Small intestine (tissue), 7 donors: ENCODE measurements around the gene BTK. TPM values are rescaled to one million over a fixed set of nuclear protein-coding genes. Genes with fewer than 3 reads are reported as not detected.
"Not testable (repeated sequence)": the region's sequence is repeated elsewhere in the genome, so short reads cannot be mapped to it uniquely, and the experiment has no call there.

Source experiments
- DNase-seq, 2 donors: peaks; one replicate each; pipeline versions ENCODE4 v3.0.0 to v3.0.0-alpha.2; 2013
- FAIRE-seq: peaks from 2 replicates; lab custom pipeline; 2012; peaks lifted over from hg19 to GRCh38; lab: Jason Lieb, UNC
- H3K27ac ChIP-seq, 3 donors: one replicate each; pipeline ENCODE4 v1.5.1; 2013; ENCODE audit warnings: low read length in 2 of 3, mild to moderate bottlenecking in 2 of 3, control low read depth in 1 of 3, inconsistent platforms in 1 of 3, low read depth in 1 of 3, moderate library complexity in 1 of 3
- H3K27me3 ChIP-seq, 3 donors: one replicate each; pipeline ENCODE4 v1.6.1; 2013; ENCODE audit warnings: low read length in 3 of 3, inconsistent platforms in 1 of 3; ENCODE audit not compliant: control insufficient read depth in 3 of 3, insufficient read depth in 3 of 3
- H3K36me3 ChIP-seq, 3 donors: one replicate each; pipeline ENCODE4 v1.6.1; 2013; ENCODE audit warnings: low read length in 3 of 3, inconsistent platforms in 1 of 3, low read depth in 1 of 3, mild to moderate bottlenecking in 1 of 3, moderate library complexity in 1 of 3; ENCODE audit not compliant: control insufficient read depth in 3 of 3, insufficient read depth in 2 of 3
- H3K4me1 ChIP-seq, 3 donors: one replicate each; pipeline ENCODE4 v1.6.1; 2013; ENCODE audit warnings: low read length in 2 of 3, inconsistent platforms in 1 of 3, low read depth in 1 of 3, mild to moderate bottlenecking in 1 of 3, moderate library complexity in 1 of 3; ENCODE audit not compliant: control insufficient read depth in 3 of 3, insufficient read depth in 2 of 3
- H3K4me3 ChIP-seq, 3 donors: one replicate each; pipeline ENCODE4 v1.5.1; 2013; ENCODE audit warnings: low read length in 3 of 3, control low read depth in 1 of 3, inconsistent platforms in 1 of 3, low read depth in 1 of 3, mild to moderate bottlenecking in 1 of 3, moderate library complexity in 1 of 3
- H3K9me3 ChIP-seq, 2 donors: one replicate each; pipeline ENCODE4 v1.6.1; 2013; ENCODE audit warnings: low read depth in 1 of 2, low read length in 1 of 2; ENCODE audit not compliant: control insufficient read depth in 2 of 2, insufficient read depth in 1 of 2
- WGBS, 3 donors: extraction: QIAGEN DNeasy Blood & Tissue Kit; methylation state at CpG; one replicate each; pipeline ENCODE4 v1.1.7; 2013; 5-methylcytosine and 5-hydroxymethylcytosine counted together
- polyA plus RNA-seq, 4 donors: library from polyadenylated mRNA; stranded (reverse) in 3 of 4; unstranded in 1 of 4; fragments of 200-250 nt in 3 of 4; fragments of 120-200 nt in 1 of 4; gene quantifications; one replicate each; pipeline versions ENCODE4 v1.2.1 to v1.2.3, GENCODE V29; 2013
- donor health status: healthy with polysubstance abuse.
- donor health status: control.
- donor health status: control.
- donor health status: Bipolar disorder and iron deficiency.
- donor health status: healthy.

Gene BTK
- polyA plus RNA-seq, 4 donors, result 0.22 to 4.9 (median 3.3) TPM

- DNase-seq (peak; percentile 82 to 86), FAIRE-seq (no peak)
- Histone ChIP-seq H3K4me3 (peak within 1 kb of the TSS; percentile 47 to 77 (median 64)), H3K9me3 (no peaks in the 10 kb centered on the region), H3K36me3 (no peaks in the 10 kb centered on the region), H3K27me3 (no peaks in the 10 kb centered on the region), H3K27ac (peak within 1 kb of the TSS in 2 of 3 donors; percentile 87 to 89), H3K4me1 (no peaks in the 10 kb centered on the region)
- 0 to 34% (median 14%) methylated on average over 38 to 55 of the region's 55 CpGs for WGBS, 3 donors
Observed at GRCh38 chrX:101348452-101349192, 37.4 kb downstream of the BTK start, which contains the start of gene TIMM8A. TSS of gene TIMM8A (minus strand) at chrX:101348742. CDS start at chrX:101348664, 78 bp downstream.

GRCh38 chrX:101347859-101348451 is 38.0 kb downstream of the BTK start:
- WGBS, 3 donors, result 1 to 26% (median 5%) methylated on average over 12 to 14 of the region's 14 CpGs
- Histone ChIP-seq H3K4me3 (peak overlapping the region; percentile 47 to 77 (median 64)), H3K27me3 (no peaks in the 10 kb centered on the region), H3K4me1 (no peaks in the 10 kb centered on the region), H3K27ac (peak overlapping the region in 2 of 3 donors; percentile 27 to 87), H3K36me3 (no peaks in the 10 kb centered on the region), H3K9me3 (no peaks in the 10 kb centered on the region)
- DNase-seq (peak; percentile 9 to 47), FAIRE-seq (no peak)

- FAIRE-seq, result no peak
- no peaks in the 10 kb centered on the region for H3K9me3 ChIP-seq
- H3K4me3 ChIP-seq, result no peak overlapping the region
- no peaks in the 10 kb centered on the region for H3K27me3 ChIP-seq
- no peak overlapping the region for H3K27ac ChIP-seq
- 81 to 88% (median 84%) methylated on average over 4 of the region's 4 CpGs for WGBS, 3 donors
- no peaks in the 10 kb centered on the region for H3K4me1 ChIP-seq
- H3K36me3 ChIP-seq, result no peaks in the 10 kb centered on the region
- no peak for DNase-seq
Observed at GRCh38 chrX:101337776-101338271, 48.2 kb downstream of the BTK start.

- not testable (repeated sequence) for DNase-seq, H3K27ac ChIP-seq, FAIRE-seq, H3K4me1 ChIP-seq, H3K9me3 ChIP-seq, H3K4me3 ChIP-seq, H3K27me3 ChIP-seq, H3K36me3 ChIP-seq
- 73 to 88% (median 74%) methylated on average over 7 of the region's 7 CpGs for WGBS, 3 donors
Observed at GRCh38 chrX:101334310-101334709, 51.7 kb downstream of the BTK start.

- WGBS, 3 donors, result 17 to 61% (median 60%) methylated on average over 3 of the region's 3 CpGs
- H3K4me1 ChIP-seq, H3K27ac ChIP-seq, H3K9me3 ChIP-seq, H3K36me3 ChIP-seq, H3K27me3 ChIP-seq, FAIRE-seq, H3K4me3 ChIP-seq: not testable (repeated sequence)
- DNase-seq, result peak; percentile 40 to 44
Observed at GRCh38 chrX:101326600-101326999, 59.4 kb downstream of the BTK start.

- FAIRE-seq (no peak), DNase-seq (no peak)
- Histone ChIP-seq H3K27ac (no peak overlapping the region), H3K36me3 (no peaks in the 10 kb centered on the region), H3K9me3 (no peaks in the 10 kb centered on the region), H3K27me3 (no peaks in the 10 kb centered on the region), H3K4me1 (no peaks in the 10 kb centered on the region), H3K4me3 (no peak overlapping the region)
- WGBS, 3 donors, result 69 to 88% (median 76%) methylated on average over 1 of the region's 1 CpG
Observed at GRCh38 chrX:101303790-101304189, 82.2 kb downstream of the BTK start.

Other genes starting within 250 kb of the BTK start
- gene DRP2, start 166.4 kb downstream of the BTK start, polyA plus RNA-seq, result 1 to 10 TPM in 1 of 4 donors, under 1 TPM in 1, not detected in 2; 0.21 to 1.3 TPM
- gene TAF7L, start 94.9 kb downstream of the BTK start, polyA plus RNA-seq, result under 1 TPM in 2 of 4 donors, not detected in 2; 0.03 to 0.12 TPM
- gene TIMM8A, start 37.4 kb downstream of the BTK start, polyA plus RNA-seq, result 10 to 100 TPM in 2 of 4 donors, 1 to 10 TPM in 2; 3.8 to 23.5 (median 10.4) TPM
- 1,000 to 10,000 TPM; 1,312 to 3,526 (median 2,470) TPM for gene RPL36A, start 4.8 kb upstream of the BTK start, polyA plus RNA-seq
- gene GLA, start 21.7 kb upstream of the BTK start, polyA plus RNA-seq, result 100 to 1,000 TPM in 1 of 4 donors, 10 to 100 TPM in 3; 15.9 to 286 (median 33.6) TPM
- gene HNRNPH2, start 22.0 kb upstream of the BTK start, polyA plus RNA-seq, result 100 to 1,000 TPM in 1 of 4 donors, 10 to 100 TPM in 3; 60.2 to 124 (median 72.0) TPM
- 10 to 100 TPM in 1 of 4 donors, 1 to 10 TPM in 3; 1.4 to 16.2 (median 3.4) TPM for gene ARMCX4, start 99.3 kb upstream of the BTK start, polyA plus RNA-seq
- gene ARMCX1, start 164.4 kb upstream of the BTK start, polyA plus RNA-seq, result 10 to 100 TPM in 2 of 4 donors, 1 to 10 TPM in 2; 2.2 to 40.6 (median 8.0) TPM
- 10 to 100 TPM in 3 of 4 donors, 1 to 10 TPM in 1; 6.5 to 85.9 (median 18.3) TPM for gene ARMCX6, start 231.8 kb upstream of the BTK start, polyA plus RNA-seq
- gene ARMCX3, start 237.0 kb upstream of the BTK start, polyA plus RNA-seq, result 10 to 100 TPM in 2 of 4 donors, 1 to 10 TPM in 2; 8.9 to 95.1 (median 18.7) TPM